NCI-H2081 treated with DMSO at 0.1 percent for 48 hours (cell line): Measurements from ENCODE around the gene MCL1.
A peak's percentile ranks its signal among the peaks of the same experiment; 100 is the strongest.
"Not testable (repeated sequence)": the region's sequence is repeated elsewhere in the genome, so short reads cannot be mapped to it uniquely, and the experiment has no call there.

Source experiments
- DNase-seq: peaks from one replicate; lab custom pipeline; 2025; lab: John Stamatoyannopoulos, UW

Gene MCL1

DNA sequence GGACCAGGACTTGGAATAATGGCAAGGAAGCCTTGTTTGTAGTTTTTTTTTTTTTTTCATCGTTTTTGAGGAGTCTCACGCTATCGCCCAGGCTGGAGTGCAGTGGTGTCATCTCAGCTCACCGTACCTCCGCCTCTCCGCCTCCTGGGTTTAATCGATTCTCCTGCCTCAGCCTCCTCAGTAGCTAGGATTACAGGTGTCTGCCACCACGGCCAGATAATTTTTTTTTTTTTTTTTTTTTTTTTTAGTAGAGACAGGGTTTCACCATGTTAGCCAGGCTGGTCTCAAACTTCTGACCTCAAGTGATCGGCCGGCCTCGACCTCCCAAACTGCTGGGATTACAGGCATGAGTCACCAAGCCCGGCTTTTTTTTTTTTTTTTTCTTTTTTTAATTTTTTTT, 23.0 kb upstream of the MCL1 start:
- DNase-seq, result not testable (repeated sequence)

DNA sequence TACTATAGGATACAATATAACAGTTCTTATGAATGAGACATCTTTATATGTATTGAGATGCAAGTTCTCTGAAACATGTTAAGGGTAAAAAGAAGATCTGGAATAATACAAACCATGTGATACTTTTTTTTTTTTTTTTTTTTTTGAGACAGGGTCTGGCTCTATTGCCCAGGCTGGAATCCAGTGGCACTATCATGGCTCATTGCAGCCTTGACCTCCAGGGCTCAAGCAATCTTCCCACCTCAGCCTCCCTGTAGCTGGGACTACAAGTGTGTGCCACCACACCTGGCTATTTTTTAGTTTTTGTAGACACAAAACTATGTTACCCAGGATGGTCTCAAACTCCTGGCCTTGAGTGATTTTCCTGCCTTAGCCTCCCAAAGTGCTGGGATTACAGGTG, 22.1 kb upstream of the MCL1 start:
- no peak for DNase-seq

DNA sequence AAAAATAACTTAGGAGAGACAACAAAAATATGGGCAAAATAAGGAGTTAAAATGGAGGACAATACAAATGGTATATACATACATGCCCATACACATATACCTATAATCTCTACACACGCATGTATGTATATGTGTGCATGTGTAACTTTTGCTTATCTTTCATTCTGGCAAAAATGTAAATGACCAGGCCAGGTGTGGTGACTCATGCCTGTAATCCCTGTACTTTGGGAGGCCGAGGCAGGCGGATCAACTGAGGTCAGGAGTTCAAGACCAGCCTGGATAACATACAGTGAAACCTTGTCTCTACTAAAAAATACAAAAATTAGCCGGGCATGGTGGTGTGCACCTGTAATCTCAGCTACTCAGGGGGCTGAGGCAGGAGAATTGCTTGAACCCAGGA, 18.9 kb upstream of the MCL1 start:
- not testable (repeated sequence) for DNase-seq

DNA sequence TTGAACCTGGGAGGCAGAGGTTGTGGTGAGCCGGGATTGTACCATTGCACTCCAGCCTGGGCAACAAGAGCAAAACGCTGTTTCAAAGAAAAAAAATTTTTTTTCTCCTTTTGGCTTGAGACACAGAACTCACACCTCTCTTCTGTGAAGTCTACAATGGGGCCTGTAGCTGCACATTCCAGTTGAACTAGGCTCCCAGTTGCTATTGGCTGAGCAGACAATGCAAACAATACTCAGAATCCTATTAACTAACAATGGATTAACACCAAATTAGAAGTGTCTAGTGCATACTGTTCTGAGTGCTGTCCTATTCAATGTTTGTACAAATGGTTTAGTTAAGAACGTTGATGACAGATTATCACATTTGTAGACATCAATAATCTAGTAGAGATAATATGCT, 17.6 kb upstream of the MCL1 start:
- no peak for DNase-seq

DNA sequence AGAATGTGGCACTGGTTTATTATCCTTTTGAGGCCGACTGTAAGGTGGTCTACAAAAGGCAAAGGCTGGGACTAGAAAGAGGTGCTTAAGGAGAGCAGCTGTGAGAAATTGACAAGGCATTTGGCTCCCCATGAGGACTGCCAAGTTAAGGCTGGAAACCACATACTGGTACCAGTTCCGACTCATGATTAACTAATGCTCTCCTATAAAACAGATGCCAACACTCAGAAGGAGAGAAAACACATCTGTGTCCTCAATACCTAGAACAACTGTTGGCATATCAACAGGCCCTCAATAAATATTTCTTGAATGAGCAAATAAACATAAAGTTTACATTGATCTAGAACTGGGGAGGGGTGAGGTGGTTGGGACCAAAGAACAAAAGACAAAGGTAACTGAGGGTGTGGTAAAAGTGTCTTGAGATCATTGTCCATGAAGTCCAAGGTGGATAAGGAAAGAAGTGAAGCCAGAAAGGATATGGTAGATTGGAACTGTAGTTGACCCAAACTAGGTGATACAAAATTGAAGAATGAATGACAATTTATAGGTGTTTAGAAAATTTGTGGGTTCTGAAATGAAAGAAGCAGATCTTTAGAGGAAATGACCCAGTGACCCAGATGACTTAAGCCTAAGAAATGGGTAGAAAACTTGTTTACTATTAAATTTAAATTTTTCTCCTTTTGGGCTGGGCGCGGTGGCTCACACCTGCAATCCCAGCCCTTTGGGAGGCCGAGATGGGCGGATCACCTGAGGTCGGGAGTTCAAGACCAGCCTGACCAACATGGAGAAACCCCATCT, 16.9 kb upstream of the MCL1 start:
- DNase-seq, result no peak

DNA sequence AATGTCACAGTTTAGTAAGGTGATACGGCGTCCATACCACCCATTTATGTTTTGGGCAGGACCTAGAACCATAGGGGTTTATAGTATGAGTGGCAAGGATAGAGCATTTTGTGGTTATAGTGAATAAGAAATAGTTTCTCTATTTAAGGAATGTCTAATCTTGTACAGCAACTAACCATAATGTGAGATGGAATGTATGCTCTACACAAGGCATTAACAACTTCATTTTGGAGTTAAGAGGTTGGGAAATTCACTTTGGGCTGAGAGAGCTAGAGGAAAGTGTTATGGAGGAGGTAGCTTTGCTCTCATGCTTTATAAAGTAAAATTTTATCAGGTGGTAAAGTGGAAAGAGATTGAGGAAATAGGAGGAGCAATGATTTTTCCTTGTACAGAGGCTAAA, 3.0 kb upstream of the MCL1 start:
- no peak for DNase-seq

DNA sequence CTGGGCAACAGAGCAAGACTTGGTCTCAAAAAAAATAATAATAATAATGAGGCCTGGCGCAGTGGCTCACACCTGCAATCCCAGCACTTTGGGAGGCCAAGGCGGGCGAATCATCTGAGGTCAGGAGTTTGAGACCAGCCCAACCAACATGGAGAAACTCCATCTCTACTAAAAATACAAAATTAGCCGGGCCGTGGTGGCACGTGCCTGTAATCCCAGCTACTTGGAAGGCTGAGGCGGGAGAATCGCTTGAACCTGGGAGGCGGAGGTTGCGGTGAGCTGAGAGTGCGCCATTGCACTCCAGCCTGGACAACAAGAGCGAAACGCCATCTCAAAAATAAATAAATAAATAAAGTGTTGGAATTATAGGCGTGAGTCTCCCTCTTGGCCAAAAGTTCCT, 2.6 kb upstream of the MCL1 start:
- not testable (repeated sequence) for DNase-seq

DNA sequence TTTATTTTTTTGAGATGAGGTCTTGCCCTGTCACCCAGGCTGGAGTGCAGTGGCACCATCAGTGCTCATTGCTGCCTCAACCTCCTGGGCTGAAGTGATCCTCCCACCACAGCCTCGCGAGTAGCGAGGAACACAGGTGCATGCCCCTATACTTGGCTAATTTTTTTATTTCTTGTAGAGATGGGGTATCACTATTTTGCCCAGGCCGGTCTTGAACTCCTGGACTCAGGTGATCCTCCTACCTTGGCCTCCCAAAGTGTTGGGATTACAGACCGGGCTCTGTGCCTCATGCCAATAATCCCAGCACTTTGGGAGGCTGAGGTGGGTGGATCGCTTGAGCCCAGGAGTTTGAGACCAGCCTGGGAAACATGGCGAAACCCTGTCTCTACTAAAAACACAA, 2.0 kb upstream of the MCL1 start:
- DNase-seq, result not testable (repeated sequence)

DNA sequence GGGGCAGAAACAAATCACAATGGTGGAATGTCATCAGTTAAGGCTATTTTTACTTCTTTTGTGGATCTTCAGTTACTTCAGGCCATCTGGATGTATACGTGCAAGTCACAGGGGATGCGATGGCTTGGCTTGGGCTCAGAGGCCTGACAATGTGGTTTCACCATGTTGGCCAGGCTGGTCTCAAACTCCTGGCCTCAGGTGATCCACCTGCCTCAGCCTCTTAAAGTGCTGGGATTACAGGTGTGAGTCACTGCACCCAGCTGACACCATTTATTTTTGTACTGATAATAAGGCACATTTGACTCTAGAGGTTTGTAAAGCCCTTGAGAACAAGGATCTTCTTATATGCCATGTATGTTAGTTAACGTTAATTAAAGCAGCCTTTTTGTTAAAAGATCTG, 1.6 kb upstream of the MCL1 start:
- DNase-seq, result not testable (repeated sequence)

DNA sequence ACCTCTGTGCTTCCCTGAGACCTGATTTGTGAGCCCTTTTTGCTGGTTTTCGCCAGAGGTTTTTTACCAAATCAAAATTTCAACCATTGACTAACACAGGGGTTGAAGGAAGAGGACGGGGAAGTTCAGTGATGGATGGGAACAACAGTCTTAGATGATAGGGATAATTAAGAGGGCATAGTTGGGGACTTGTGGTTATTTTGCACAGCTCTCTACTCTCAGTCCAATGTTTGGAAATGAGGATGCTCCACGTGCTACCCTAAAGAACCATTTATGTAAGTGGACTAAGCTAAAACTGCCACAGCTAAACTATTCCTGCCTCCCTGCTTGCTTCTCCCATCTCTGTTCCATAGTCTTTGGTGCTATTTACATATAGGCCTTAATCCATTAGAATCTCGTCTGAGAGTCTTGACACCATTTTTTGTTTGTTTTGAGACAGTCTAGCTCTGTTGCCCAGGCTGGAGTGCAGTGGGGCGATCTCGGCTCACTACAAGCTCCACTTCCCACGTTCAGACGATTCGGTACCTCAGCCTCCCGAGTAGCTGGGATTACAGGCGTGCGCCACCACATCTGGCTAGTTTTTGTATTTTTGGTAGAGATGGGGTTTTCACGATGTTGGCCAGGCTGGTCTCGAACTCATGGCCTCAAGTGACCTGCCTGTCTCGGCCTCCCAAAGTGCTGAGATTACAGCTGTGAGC, 684 bp upstream of the MCL1 start:
- DNase-seq, result no peak

DNA sequence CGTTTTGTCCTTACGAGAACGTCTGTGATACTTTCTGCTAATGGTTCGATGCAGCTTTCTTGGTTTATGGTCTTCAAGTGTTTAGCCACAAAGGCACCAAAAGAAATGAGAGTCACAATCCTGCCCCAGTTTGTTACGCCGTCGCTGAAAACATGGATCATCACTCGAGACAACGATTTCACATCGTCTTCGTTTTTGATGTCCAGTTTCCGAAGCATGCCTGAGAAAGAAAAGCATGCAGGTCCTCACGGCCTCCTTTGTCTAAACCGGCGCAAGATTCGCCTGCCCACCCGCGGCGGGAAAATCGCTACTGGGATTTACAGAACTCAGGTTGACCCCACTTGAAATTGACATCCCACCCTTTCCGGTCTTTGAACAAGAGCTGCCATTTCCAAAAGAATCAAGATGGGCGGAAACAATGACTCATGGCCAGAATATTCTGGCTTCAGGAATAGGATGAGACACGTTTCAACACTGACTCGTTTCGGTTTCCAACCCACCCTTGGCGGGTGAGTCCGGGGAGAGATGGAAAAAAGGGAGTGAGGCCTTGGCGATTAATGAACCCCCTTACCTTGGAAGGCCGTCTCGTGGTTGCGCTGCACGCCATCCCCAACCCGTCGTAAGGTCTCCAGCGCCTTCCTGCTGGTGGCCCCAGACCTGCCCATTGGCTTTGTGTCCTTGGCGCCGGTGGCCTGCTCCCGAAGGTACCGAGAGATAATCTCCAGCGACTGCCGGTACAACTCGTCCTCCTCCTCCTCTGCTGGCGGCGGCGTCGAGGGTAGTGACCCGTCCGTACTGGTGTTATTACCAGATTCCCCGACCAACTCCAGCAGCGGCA, 919 bp downstream of the MCL1 start:
- peak; percentile 51 for DNase-seq

DNA sequence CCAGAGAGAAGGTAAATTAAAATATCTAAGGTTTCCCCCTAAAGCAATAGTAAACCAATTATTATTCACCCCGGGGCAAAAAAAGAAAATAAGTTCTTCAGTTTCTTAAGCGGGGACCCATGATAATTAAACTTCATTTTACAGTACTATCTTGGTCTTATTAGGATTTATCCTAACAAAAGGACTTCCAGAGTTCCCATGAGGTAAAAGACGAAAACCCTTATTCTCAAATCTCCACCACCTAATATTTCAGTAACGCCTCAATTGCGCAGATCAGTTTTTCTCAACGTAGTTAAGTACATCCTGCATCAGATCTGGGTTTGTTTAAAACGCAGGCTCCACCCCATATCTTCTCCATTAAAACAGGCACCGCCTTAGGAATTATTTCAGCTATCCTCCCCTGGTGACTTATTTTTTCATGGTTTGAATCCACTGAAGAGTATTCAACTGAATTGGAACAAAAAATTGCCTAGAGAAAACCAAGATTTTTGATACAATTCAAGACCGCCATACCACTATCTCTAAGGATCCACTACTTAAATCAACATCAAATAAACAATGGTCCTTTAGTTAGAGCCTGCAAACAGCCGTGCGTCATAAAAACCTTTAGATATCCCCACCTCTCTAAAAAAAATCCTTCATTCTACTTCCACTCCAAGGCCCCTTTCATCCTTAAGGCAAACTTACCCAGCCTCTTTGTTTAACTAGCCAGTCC, 1.7 kb downstream of the MCL1 start:
- no peak for DNase-seq

DNA sequence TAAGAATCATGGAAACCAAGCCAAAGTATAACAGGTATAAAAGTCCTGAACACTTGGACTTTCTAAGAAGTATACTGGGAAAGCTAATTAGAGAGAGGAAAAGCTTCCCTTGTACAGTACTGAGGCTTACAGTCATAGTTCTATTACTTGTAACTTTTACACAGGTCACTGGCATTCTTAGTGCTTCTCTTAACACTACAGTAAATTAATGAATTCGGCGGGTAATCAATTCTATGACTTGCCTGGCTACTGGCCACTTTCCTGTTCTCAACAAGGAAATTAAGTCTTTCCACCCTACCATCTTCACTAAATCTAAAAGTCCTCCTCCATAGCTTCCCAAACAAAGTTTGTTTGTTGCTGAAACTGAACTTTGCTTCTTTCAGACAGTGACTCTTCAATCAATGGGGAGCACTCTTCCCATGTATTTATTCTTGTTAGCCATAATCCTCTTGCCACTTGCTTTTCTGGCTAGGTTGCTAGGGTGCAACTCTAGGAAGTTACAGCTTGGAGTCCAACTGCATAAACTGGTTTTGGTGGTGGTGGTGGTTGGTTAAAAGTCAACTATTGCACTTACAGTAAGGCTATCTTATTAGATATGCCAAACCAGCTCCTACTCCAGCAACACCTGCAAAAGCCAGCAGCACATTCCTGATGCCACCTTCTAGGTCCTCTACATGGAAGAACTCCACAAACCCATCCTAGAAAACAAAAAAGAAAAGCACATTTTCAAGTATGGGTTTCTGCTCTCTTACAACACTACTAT, 2.4 kb downstream of the MCL1 start:
- DNase-seq, result no peak

DNA sequence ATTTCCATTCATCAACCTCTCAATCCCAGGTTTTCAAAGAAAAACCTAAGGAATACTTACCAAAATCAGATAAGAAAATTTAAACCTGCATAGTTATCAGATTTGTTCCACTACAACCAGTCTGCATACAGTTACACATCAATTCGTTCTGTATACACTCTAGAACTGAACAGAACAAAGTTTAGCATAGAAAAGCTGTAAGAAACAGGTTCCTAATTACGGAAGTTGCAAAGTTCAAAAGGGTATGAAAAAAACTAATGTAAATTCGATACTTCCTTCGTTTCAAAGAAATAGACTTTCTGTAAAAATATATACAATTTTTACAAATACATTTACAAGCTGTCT, 3.1 kb downstream of the MCL1 start:
- no peak for DNase-seq

DNA sequence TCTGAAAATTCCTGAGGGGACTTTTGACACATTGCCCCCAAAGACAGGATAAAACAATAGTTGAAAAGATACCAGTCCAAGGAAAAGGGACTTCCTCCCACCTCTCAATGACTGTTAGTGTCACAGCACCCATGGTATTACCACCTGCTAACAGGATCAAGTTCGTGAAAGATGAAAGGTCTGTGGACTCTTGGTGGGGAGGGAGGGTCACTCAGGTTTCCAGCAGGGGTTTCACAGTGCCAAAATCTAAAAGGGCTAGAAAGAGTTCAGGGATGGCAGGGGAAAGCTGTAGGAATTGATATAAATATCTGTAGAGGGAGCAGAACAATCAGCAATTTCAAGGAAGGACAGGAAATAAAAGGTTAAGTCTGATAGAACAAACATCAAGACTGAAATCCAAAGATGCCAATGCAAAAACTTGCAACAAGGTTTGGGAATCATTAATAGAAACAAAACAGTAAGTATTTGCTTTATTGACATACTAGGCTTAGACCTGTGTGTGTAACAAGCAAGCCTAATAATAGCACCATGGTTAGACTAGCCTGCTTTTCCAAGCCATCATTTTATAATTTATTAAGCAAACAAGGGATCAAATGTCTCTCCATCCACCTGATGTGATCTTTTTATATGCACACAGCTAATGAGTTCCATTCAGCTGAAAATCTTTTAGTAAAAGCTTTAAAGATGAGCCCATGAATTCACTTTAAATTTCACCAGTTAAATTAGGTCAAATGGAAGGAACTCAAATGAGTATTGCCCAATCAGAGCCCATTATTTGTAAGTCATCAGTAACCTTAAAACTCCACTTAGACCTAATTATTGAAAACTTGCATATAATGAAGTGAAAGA, 3.7 kb downstream of the MCL1 start:
- DNase-seq, result no peak

DNA sequence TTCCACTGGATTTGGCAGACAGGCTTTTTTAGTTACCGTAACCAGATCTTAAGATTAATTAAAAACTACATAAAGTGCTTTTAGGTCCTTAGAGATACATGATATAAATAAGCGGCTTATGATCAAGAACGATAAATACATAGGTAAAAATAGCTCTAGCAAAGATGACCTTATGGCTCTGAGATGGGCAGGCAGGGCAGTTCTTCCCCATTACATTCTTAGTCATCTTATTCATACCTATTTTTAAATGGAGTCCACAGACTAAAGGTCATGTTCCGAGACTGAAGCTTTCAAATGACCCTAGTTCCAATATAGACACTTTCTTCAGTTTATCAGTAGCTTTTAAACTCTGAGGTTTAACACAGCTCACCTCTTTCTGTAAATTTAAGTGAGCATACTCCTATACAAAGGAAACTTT, 4.3 kb downstream of the MCL1 start:
- no peak for DNase-seq

DNA sequence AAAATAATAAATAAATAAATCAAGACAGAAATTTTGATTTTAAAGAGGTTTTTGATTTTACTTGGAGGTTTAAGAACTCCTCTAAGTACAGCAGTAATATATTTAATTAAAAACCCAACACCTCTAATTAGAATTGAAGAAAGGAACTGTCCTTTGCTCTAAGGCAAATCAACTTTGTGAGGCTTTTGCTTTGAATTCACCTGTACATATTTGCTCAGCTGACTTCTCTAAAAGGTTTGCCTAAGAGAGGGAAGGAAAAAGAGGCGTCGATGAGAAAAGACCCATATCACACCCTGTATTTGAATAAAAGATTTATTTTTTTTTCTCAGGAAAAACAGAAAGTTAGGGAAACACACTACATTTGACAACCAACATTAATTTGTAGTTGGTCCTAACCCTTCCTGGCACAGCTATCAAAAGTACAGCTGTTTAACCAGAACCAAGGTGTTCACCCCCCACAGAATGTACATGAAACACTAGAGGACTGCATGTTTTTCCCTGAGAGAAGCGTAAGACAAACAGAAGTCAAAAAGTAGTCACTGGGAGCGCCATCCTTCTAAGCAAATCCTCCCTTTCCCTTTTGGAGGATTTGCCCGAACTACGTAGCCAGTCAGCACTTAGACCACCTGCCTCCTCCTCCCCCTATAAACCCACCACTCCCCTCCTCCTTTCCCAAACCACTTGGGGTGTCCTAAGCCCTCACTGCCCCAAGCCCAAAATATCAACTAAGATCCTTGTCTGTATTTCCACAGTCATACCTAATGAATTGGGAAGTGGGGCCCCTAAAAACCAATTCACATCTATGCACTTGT, 4.9 kb downstream of the MCL1 start:
- DNase-seq, result no peak

DNA sequence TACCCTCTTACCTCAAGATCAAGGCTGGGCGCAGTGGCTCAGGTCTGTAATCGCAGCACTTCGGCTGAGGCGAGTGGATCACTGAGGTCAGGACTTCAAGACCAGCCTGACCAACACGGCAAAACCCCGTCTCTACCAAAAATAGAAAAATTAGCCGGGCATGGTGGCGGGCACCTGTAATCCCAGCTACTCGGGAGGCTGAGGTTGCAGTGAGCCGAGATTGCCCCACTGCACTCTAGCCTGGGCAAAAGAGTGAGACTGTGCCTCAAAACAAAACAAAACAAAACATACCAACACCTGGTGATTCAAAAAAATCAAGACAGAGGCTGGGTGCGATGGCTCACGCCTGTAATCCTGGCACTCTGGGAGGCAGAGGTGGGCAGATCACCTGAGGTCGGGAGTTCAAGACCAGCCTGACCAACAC, 5.8 kb downstream of the MCL1 start:
- DNase-seq, result not testable (repeated sequence)

DNA sequence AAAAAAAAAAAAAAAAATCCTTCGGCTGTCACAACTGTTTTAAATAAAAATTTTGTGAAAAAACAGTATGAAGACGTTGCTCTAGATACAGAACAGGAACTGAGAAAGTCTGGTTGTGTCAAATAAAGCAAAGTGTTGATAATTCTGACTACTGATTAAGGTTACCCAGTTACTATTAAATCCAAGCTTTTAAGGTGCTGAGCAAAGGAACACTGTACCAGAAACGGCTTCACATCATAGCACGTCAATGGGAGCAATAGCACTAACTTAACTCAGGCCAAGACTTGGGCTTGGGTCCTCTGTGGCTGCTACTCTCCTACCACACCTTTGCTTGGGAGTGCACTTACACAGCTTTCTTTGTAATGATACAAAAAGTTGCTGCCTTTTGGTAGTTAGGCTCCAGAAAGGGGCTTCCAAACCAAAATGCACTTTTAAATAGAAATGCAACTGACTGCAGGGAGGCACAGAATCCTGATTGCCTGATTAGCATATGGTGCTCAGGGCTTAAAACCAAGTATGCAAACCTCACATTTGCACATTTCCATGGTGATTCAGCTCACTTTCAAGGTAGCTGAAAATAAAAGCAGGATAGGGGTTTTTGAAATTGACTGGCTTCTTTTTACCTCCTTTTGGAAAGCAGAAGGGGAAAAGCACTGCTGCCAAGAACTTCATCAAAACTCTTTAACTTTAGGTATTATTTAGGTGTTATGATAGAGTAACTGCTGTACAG, 6.3 kb downstream of the MCL1 start:
- no peak for DNase-seq
